Vagina (tissue), 2 donors: ENCODE data around the gene BTNL3. TPM values are rescaled to one million over a fixed set of nuclear protein-coding genes. Genes with fewer than 3 reads are reported as not detected.
"Not testable (repeated sequence)": the region's sequence is repeated elsewhere in the genome, so short reads cannot be mapped to it uniquely, and the experiment has no call there.

Experiments
- DNase-seq, 2 donors: peaks; one replicate each; pipeline ENCODE4 v3.0.0-alpha.2; 2017; ENCODE audit errors: extremely low spot score in 2 of 2
- H3K27ac ChIP-seq: fragments of 200-600 bp; sonication (generic); one replicate; pipeline ENCODE4 v1.5.1; 2019
- H3K27me3 ChIP-seq: fragments of 200-600 bp; sonication (generic); one replicate; pipeline ENCODE4 v1.5.1; 2019
- H3K36me3 ChIP-seq, 2 donors: fragments of 200-600 bp; sonication (generic); one replicate each; pipeline ENCODE4 v1.5.1; 2017 to 2019
- H3K4me1 ChIP-seq: fragments of 200-600 bp; sonication (generic); one replicate; pipeline ENCODE4 v1.5.1; 2019
- H3K4me3 ChIP-seq, 2 donors: fragments of 200-600 bp; sonication (generic); 1 replicate in 1 of 2; 2 replicates in 1 of 2; pipeline ENCODE4 v1.5.1; 2016 to 2019
- H3K9me3 ChIP-seq: fragments of 200-600 bp; sonication (generic); one replicate; pipeline ENCODE4 v1.5.1; 2019
- CTCF ChIP-seq, 3 experiments: fragments of 450-650 bp in 2 of 3; fragments of 200-600 bp in 1 of 3; sonication (generic) in 1 of 3; IDR thresholded peaks; one replicate each; pipeline ENCODE4 v1.5.1; 2017 to 2019; ENCODE audit warnings: antibody characterized with exemption in 3 of 3, mild to moderate bottlenecking in 2 of 3, moderate library complexity in 2 of 3
- POLR2A ChIP-seq, 2 donors: fragments of 450-650 bp; IDR thresholded peaks; one replicate each; pipeline ENCODE4 v1.6.1; 2017; ENCODE audit warnings: antibody characterized with exemption in 2 of 2, mild to moderate bottlenecking in 2 of 2, moderate library complexity in 2 of 2
- POLR2AphosphoS5 ChIP-seq, 2 donors: sonication (generic); formaldehyde crosslinking; IDR thresholded peaks; one replicate each; pipeline ENCODE4 v1.9.0; 2017; ENCODE audit warnings: antibody characterized with exemption in 2 of 2, mild to moderate bottlenecking in 2 of 2, low read depth in 1 of 2; ENCODE audit not compliant: insufficient read depth in 1 of 2
- intact Hi-C: fragments of 100-400 bp; cut with DNase I; formaldehyde crosslinking; loops from one replicate; pipeline ENCODE4 v1.15.1; 2023
- total RNA-seq: library from RNA; depleted of rRNA; stranded (reverse); fragments of >200 nt; gene quantifications from one replicate; pipeline ENCODE4 v1.2.3, GENCODE V29; 2016

BTNL3 gene
- total RNA-seq, 1 donor from 2014 or later: not detected

DNA sequence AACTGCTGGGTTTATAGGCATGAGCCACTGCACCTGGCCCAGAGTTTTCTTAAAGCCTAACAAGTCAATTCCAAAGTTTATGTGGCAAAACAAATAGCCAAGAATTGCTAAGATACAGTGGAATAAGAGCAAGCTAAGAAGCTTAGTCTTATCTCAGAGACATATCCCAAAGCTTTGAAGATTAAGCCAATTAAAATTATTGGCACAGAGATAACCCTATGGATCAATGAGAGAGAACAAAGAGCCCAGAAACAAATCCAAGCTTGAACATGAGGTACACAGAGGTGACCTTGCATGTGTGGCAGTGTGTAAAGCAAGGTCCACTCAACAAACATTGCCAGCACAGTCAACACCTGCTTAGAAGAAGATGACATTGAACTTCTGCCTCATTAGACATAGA, 13.3 kb downstream of the BTNL3 start:
- TF ChIP-seq POLR2AphosphoS5 (IDR thresholded peaks at IDR 0.05; ENCODE audit: insufficient read depth in 1 of 2, low read depth in 1 of 2) (no peak), POLR2A (IDR thresholded peaks at IDR 0.05) (no peak), CTCF (IDR thresholded peaks at IDR 0.05) (no peak)
- intact Hi-C loops: no loop called here
- no peaks in the 10 kb centered on the region for H3K4me1 ChIP-seq
- H3K9me3 ChIP-seq: no peaks in the 10 kb centered on the region
- H3K27me3 ChIP-seq: no peaks in the 10 kb centered on the region
- no peaks in the 10 kb centered on the region for H3K36me3 ChIP-seq
- H3K4me3 ChIP-seq: no peak overlapping the region
- no peak for DNase-seq
- no peak overlapping the region for H3K27ac ChIP-seq

GRCh38 chr5:181005791-181006190, 17.1 kb downstream of the BTNL3 start:
- H3K4me1 ChIP-seq: no peaks in the 10 kb centered on the region
- DNase-seq: no peak
- TF ChIP-seq POLR2A (IDR thresholded peaks at IDR 0.05) (no peak), POLR2AphosphoS5 (IDR thresholded peaks at IDR 0.05; ENCODE audit: insufficient read depth in 1 of 2, low read depth in 1 of 2) (no peak), CTCF (IDR thresholded peaks at IDR 0.05) (no peak)
- H3K27me3 ChIP-seq: no peaks in the 10 kb centered on the region
- no peaks in the 10 kb centered on the region for H3K36me3 ChIP-seq
- H3K27ac ChIP-seq: no peak overlapping the region
- intact Hi-C loops: loop anchor here (5.0 kb wide), 1 partner anchor 58 kb away; no protein-coding TSS in a partner anchor
- no peaks in the 10 kb centered on the region for H3K9me3 ChIP-seq
- H3K4me3 ChIP-seq: no peak overlapping the region

DNA sequence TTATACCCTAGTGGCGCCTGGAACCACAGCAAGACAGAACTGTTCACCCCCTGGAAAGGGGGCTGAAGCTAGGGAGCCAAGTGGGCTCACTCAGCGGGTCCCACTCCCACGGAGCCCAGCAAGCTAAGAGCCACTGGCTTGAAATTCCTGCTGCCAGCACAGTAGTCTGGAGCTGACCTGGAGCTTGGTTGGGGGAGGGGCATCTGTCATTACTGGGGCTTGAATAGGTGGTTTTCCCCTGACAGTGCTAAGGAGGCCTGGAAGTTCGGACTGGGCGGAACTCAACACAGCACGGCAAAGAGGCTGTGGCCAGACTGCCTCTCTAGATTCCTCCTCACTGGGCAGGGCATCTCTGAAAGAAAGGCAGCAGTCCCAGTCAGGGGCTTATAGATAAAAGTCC, 19.5 kb downstream of the BTNL3 start:
- no peak overlapping the region for H3K27ac ChIP-seq
- no peaks in the 10 kb centered on the region for H3K9me3 ChIP-seq
- no peak for TF ChIP-seq POLR2A (IDR thresholded peaks at IDR 0.05)
- no peak for TF ChIP-seq POLR2AphosphoS5 (IDR thresholded peaks at IDR 0.05; ENCODE audit: insufficient read depth in 1 of 2, low read depth in 1 of 2)
- no peak for TF ChIP-seq CTCF (IDR thresholded peaks at IDR 0.05)
- no peak for DNase-seq
- no peaks in the 10 kb centered on the region for H3K4me1 ChIP-seq
- intact Hi-C loops: loop anchor here (5.0 kb wide), 1 partner anchor 61 kb away; no protein-coding TSS in a partner anchor
- H3K27me3 ChIP-seq: no peaks in the 10 kb centered on the region
- no peaks in the 10 kb centered on the region for H3K36me3 ChIP-seq
- H3K4me3 ChIP-seq: no peak overlapping the region

GRCh38 chr5:181010018-181010417, 21.4 kb downstream of the BTNL3 start:
- intact Hi-C loops, H3K9me3 ChIP-seq, H3K4me1 ChIP-seq, H3K36me3 ChIP-seq, H3K27ac ChIP-seq, H3K27me3 ChIP-seq, DNase-seq, H3K4me3 ChIP-seq: not testable (repeated sequence)

DNA sequence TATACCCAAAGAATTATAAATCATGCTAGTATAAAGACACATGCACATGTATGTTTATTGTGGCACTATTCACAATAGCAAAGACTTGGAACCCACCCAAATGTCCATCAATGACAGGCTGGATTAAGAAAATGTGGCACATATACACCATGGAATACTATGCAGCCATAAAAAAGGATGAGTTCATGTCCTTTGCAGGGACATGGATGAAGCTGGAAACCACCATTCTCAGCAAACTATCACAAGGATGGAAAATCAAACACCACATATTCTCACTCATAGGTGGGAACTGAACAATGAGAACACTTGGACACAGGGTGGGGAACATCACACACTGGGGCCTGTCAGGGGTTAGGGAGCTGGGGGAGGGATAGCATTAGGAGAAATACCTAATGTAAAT, 26.0 kb downstream of the BTNL3 start:
- H3K27ac ChIP-seq, intact Hi-C loops, H3K4me1 ChIP-seq, H3K27me3 ChIP-seq, H3K9me3 ChIP-seq, H3K4me3 ChIP-seq, DNase-seq, H3K36me3 ChIP-seq: not testable (repeated sequence)

- H3K36me3 ChIP-seq, H3K4me3 ChIP-seq, H3K9me3 ChIP-seq, H3K27me3 ChIP-seq, H3K4me1 ChIP-seq, H3K27ac ChIP-seq, DNase-seq, intact Hi-C loops: not testable (repeated sequence)
Measured at GRCh38 chr5:181017448-181017847, 28.8 kb downstream of the BTNL3 start.

DNA sequence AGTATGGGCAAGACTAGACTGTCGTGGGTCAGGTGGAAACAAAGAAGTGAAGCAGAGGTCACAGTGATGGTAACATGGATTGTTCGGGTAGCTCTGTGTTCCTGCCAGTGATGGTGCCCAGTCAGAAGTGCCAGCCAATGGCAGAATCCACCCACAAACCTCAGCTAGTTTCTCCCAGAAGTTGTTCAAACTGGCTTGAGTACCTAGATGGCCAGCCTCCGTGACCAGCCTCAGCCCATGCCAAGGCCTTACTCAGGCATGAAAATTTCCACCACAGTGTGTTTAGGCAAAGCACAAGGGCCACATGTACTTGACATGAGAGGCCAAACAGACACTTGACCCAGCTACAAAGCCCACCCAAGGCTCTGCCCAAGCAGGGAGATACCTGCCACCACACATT, 32.0 kb downstream of the BTNL3 start:
- H3K36me3 ChIP-seq: no peaks in the 10 kb centered on the region
- intact Hi-C loops: no loop called here
- H3K27me3 ChIP-seq: no peaks in the 10 kb centered on the region
- no peak overlapping the region for H3K27ac ChIP-seq
- TF ChIP-seq POLR2AphosphoS5 (IDR thresholded peaks at IDR 0.05; ENCODE audit: insufficient read depth in 1 of 2, low read depth in 1 of 2) (no peak), POLR2A (IDR thresholded peaks at IDR 0.05) (no peak)
- no peaks in the 10 kb centered on the region for H3K4me1 ChIP-seq
- DNase-seq: no peak
- H3K4me3 ChIP-seq: no peak overlapping the region
- no peaks in the 10 kb centered on the region for H3K9me3 ChIP-seq
